Esophagus muscularis mucosa (tissue), 4 donors: Measurements from ENCODE around the gene ASB5. TPM values are rescaled to one million over a fixed set of nuclear protein-coding genes. Genes with fewer than 3 reads are reported as not detected.
"Not testable (repeated sequence)": the region's sequence is repeated elsewhere in the genome, so short reads cannot be mapped to it uniquely, and the experiment has no call there.

Experiments
- DNase-seq: peaks from one replicate; pipeline ENCODE4 v3.0.0-alpha.2; 2017; ENCODE audit errors: extremely low spot score
- H3K27ac ChIP-seq, 4 donors: fragments of 200-600 bp; sonication (generic); replicated peaks in 1 of 4; 1 replicate in 3 of 4; 2 replicates in 1 of 4; pipeline ENCODE4 v1.5.1; 2016 to 2019; ENCODE audit warnings: mild to moderate bottlenecking in 1 of 4
- H3K27me3 ChIP-seq, 4 donors: fragments of 200-600 bp; sonication (generic); one replicate each; pipeline versions ENCODE4 v1.5.1 to v1.6.0; 2016 to 2019
- H3K36me3 ChIP-seq, 4 donors: fragments of 200-600 bp; sonication (generic); one replicate each; pipeline ENCODE4 v1.5.1; 2016 to 2019
- H3K4me1 ChIP-seq, 4 donors: fragments of 200-600 bp; sonication (generic); one replicate each; pipeline ENCODE4 v1.5.1; 2016 to 2019
- H3K4me3 ChIP-seq, 4 donors: fragments of 200-600 bp; sonication (generic); 1 replicate in 2 of 4; 2 replicates in 2 of 4; pipeline ENCODE4 v1.5.1; 2016 to 2019; ENCODE audit warnings: mild to moderate bottlenecking in 4 of 4, moderate library complexity in 1 of 4
- H3K9me3 ChIP-seq, 4 donors: fragments of 200-600 bp; sonication (generic); 1 replicate in 3 of 4; 2 replicates in 1 of 4; pipeline ENCODE4 v1.5.1; 2016 to 2019
- CTCF ChIP-seq, 3 experiments: fragments of 200-600 bp in 2 of 3; fragments of 450-650 bp in 1 of 3; sonication (generic) in 2 of 3; IDR thresholded peaks; one replicate each; pipeline ENCODE4 v1.5.1; 2017 to 2019; ENCODE audit warnings: antibody characterized with exemption in 3 of 3, mild to moderate bottlenecking in 2 of 3, moderate library complexity in 1 of 3
- EP300 ChIP-seq: sonication (generic); formaldehyde crosslinking; IDR thresholded peaks from one replicate; pipeline ENCODE4 v1.6.1; 2017; ENCODE audit warnings: antibody characterized with exemption
- POLR2A ChIP-seq: fragments of 450-650 bp; IDR thresholded peaks from one replicate; pipeline ENCODE4 v1.6.1; 2017; ENCODE audit warnings: antibody characterized with exemption, moderate library complexity, mild to moderate bottlenecking, low read depth
- POLR2AphosphoS5 ChIP-seq, 2 donors: sonication (generic); formaldehyde crosslinking; IDR thresholded peaks; one replicate each; pipeline ENCODE4 v1.6.1; 2017; ENCODE audit warnings: antibody characterized with exemption in 2 of 2
- WGBS: methylation state at CpG from one replicate; pipeline ENCODE4 v1.1.5; 2018; 5-methylcytosine and 5-hydroxymethylcytosine counted together
- intact Hi-C: fragments of 100-400 bp; cut with DNase I; formaldehyde crosslinking; loops from one replicate; pipeline ENCODE4 v1.15.1; 2023
- total RNA-seq, 4 donors: library from RNA; depleted of rRNA; stranded (reverse); fragments of >200 nt; gene quantifications; one replicate each; pipeline versions ENCODE4 v1.1.0 to v1.2.1, GENCODE V29; 2016

ASB5 gene
- total RNA-seq, 4 donors from 2014 or later = 13.1 to 37.8 (median 27.0) TPM

- Histone ChIP-seq H3K4me3 (no peak overlapping the region), H3K9me3 (no peaks in the 10 kb centered on the region), H3K4me1 (no peaks in the 10 kb centered on the region), H3K27ac (no peak overlapping the region), H3K27me3 (no peaks in the 10 kb centered on the region), H3K36me3 (no peaks in the 10 kb centered on the region)
- peak; percentile 5 for DNase-seq
- TF ChIP-seq EP300 = no peak
- TF ChIP-seq CTCF (IDR thresholded peaks at IDR 0.05) = no peak
- no peak for TF ChIP-seq POLR2A
- TF ChIP-seq POLR2AphosphoS5 (IDR thresholded peaks at IDR 0.05) = no peak
- intact Hi-C loops = no loop called here
Measured at GRCh38 chr4:176300565-176300964, 31.5 kb upstream of the ASB5 start.

GRCh38 chr4:176300036-176300435, 31.0 kb upstream of the ASB5 start:
- peak; percentile 70 for DNase-seq
- no peak overlapping the region for H3K27ac ChIP-seq
- TF ChIP-seq CTCF (IDR thresholded peaks at IDR 0.05) (no peak), EP300 (no peak), POLR2A (no peak), POLR2AphosphoS5 (IDR thresholded peaks at IDR 0.05) (no peak)
- H3K36me3 ChIP-seq = no peaks in the 10 kb centered on the region
- no peaks in the 10 kb centered on the region for H3K27me3 ChIP-seq
- H3K4me3 ChIP-seq = no peak overlapping the region
- intact Hi-C loops = no loop called here
- H3K9me3 ChIP-seq = no peaks in the 10 kb centered on the region
- 94% methylated on average over 7 of the region's 9 CpGs for whole genome bisulfite sequencing
- no peaks in the 10 kb centered on the region for H3K4me1 ChIP-seq

GRCh38 chr4:176298664-176299063, 29.6 kb upstream of the ASB5 start:
- H3K4me1 ChIP-seq = no peaks in the 10 kb centered on the region
- no peaks in the 10 kb centered on the region for H3K9me3 ChIP-seq
- no peak overlapping the region for H3K27ac ChIP-seq
- 76% methylated on average over 6 of the region's 6 CpGs for WGBS
- no peak overlapping the region for H3K4me3 ChIP-seq
- TF ChIP-seq POLR2A = no peak
- no peak for TF ChIP-seq POLR2AphosphoS5 (IDR thresholded peaks at IDR 0.05)
- TF ChIP-seq EP300 = no peak
- no peak for TF ChIP-seq CTCF (IDR thresholded peaks at IDR 0.05)
- no peaks in the 10 kb centered on the region for H3K36me3 ChIP-seq
- H3K27me3 ChIP-seq = no peaks in the 10 kb centered on the region
- peak; percentile 21 for DNase-seq
- intact Hi-C loops = no loop called here

- intact Hi-C loops, H3K4me1 ChIP-seq, H3K27ac ChIP-seq, H3K27me3 ChIP-seq, H3K9me3 ChIP-seq, H3K36me3 ChIP-seq, H3K4me3 ChIP-seq: not testable (repeated sequence)
- WGBS = 69% methylated on average over 5 of the region's 5 CpGs
- DNase-seq = peak; percentile 39
Measured at GRCh38 chr4:176295907-176296306, 26.9 kb upstream of the ASB5 start.

- no peaks in the 10 kb centered on the region for H3K4me1 ChIP-seq
- 85% methylated on average over 1 of the region's 1 CpG for WGBS
- intact Hi-C loops = no loop called here
- no peaks in the 10 kb centered on the region for H3K27me3 ChIP-seq
- H3K9me3 ChIP-seq = no peaks in the 10 kb centered on the region
- H3K27ac ChIP-seq = no peak overlapping the region
- no peak for DNase-seq
- H3K36me3 ChIP-seq = no peaks in the 10 kb centered on the region
- H3K4me3 ChIP-seq = no peak overlapping the region
- TF ChIP-seq POLR2A = no peak
- no peak for TF ChIP-seq CTCF (IDR thresholded peaks at IDR 0.05)
- TF ChIP-seq EP300 = no peak
- TF ChIP-seq POLR2AphosphoS5 (IDR thresholded peaks at IDR 0.05) = no peak
Measured at GRCh38 chr4:176293660-176294059, 24.6 kb upstream of the ASB5 start.
